ENCODE results near the gene FUT1. TPM values are rescaled to one million over a fixed set of nuclear protein-coding genes. Genes with fewer than 3 reads are reported as not detected.

Gene FUT1
- total RNA-seq, 1 donor from 2014 or later: 2.9 TPM

GRCh38 chr19:48750351-48750750 lies 2.1 kb downstream of the FUT1 start:
- no peak for DNase-seq (ENCODE audit: low spot score)
- H3F3A ChIP-seq (ENCODE audit: low read depth): peaks cover 31% of the 10 kb centered on the region
- peaks cover 9% of the 10 kb centered on the region for H3K36me3 Mint-ChIP-seq
- H3K36me3 ChIP-seq: no peaks in the 10 kb centered on the region
- no peak for TF ChIP-seq EZH2 (IDR thresholded peaks at IDR 0.05)
- no peak for TF ChIP-seq CTCF (IDR thresholded peaks at IDR 0.05)
- no peak for TF ChIP-seq EZH2phosphoT487 (IDR thresholded peaks at IDR 0.05)
- peaks cover 6% of the 10 kb centered on the region for H3K9me3 Mint-ChIP-seq
- H3K27ac ChIP-seq: no peak overlapping the region
- H3K9ac ChIP-seq: no peak overlapping the region
- no peak overlapping the region for H3K4me3 Mint-ChIP-seq
- H4K20me1 ChIP-seq (ENCODE audit: low read depth): no peaks in the 10 kb centered on the region
- no peak overlapping the region for H3K4me2 ChIP-seq
- H3K27me3 ChIP-seq: peaks cover 11% of the 10 kb centered on the region
- peaks cover 43% of the 10 kb centered on the region for H3K27me3 Mint-ChIP-seq (ENCODE audit: insufficient read depth, low read depth)
- no peaks in the 10 kb centered on the region for H3K9me3 ChIP-seq (ENCODE audit: low read depth)
- H3K4me3 ChIP-seq: no peak overlapping the region
- H3K4me1 ChIP-seq: no peaks in the 10 kb centered on the region
- peaks cover 29% of the 10 kb centered on the region for H3K4me1 Mint-ChIP-seq
- H3K27ac Mint-ChIP-seq: no peak overlapping the region
- H3K79me2 ChIP-seq (ENCODE audit: low read depth): peaks cover 17% of the 10 kb centered on the region
- no peak overlapping the region for H2AFZ ChIP-seq (replicated peaks)

DNA sequence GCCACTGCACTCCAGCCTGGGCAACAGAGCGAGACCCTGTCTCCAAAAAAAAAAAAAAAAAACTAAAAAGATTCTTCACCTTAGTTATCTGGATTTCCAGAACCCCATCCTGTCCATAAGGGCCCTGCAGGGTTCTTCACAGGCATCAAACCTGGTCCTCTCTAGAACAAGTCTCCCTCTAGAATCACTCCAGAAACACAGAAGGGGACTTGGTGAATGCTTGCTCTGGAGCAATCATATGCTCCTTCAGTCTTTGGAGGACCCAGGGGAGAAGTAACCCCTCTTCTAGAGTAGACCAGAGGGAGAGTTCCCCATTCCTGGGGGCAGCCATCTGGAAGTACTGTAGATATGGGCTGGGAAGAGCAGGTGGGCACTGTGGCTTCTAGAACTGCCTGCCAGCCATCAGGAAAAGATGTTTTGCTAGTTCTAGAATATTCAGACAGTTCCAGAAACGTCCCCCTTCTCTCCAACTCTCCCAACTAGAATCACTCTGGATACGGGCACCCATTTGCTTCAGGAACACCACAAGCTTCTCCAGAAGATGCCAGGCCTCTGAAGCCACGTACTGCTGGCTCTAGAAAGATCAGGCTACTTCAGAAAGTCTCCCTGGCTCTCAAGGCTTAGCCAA lies 2.8 kb downstream of the FUT1 start:
- Mint-ChIP-seq H3K27me3 (ENCODE audit: insufficient read depth, low read depth) (peaks cover 43% of the 10 kb centered on the region), H3K36me3 (peaks cover 9% of the 10 kb centered on the region), H3K4me1 (peaks cover 29% of the 10 kb centered on the region), H3K9me3 (peaks cover 6% of the 10 kb centered on the region), H3K4me3 (no peak overlapping the region), H3K27ac (no peak overlapping the region)
- H3K4me1 ChIP-seq: no peaks in the 10 kb centered on the region
- no peak for TF ChIP-seq EZH2phosphoT487 (IDR thresholded peaks at IDR 0.05)
- no peak for TF ChIP-seq EZH2 (IDR thresholded peaks at IDR 0.05)
- no peak for TF ChIP-seq CTCF (IDR thresholded peaks at IDR 0.05)
- no peaks in the 10 kb centered on the region for H4K20me1 ChIP-seq (ENCODE audit: low read depth)
- H3K4me3 ChIP-seq: no peak overlapping the region
- no peaks in the 10 kb centered on the region for H3K36me3 ChIP-seq
- H3K9ac ChIP-seq: no peak overlapping the region
- no peak for DNase-seq (ENCODE audit: low spot score)
- H3K79me2 ChIP-seq (ENCODE audit: low read depth): peaks cover 17% of the 10 kb centered on the region
- peaks cover 11% of the 10 kb centered on the region for H3K27me3 ChIP-seq
- H3F3A ChIP-seq (ENCODE audit: low read depth): peaks cover 31% of the 10 kb centered on the region
- H3K9me3 ChIP-seq (ENCODE audit: low read depth): no peaks in the 10 kb centered on the region
- H3K27ac ChIP-seq: no peak overlapping the region
- H3K4me2 ChIP-seq: no peak overlapping the region
- no peak overlapping the region for H2AFZ ChIP-seq (replicated peaks)

DNA sequence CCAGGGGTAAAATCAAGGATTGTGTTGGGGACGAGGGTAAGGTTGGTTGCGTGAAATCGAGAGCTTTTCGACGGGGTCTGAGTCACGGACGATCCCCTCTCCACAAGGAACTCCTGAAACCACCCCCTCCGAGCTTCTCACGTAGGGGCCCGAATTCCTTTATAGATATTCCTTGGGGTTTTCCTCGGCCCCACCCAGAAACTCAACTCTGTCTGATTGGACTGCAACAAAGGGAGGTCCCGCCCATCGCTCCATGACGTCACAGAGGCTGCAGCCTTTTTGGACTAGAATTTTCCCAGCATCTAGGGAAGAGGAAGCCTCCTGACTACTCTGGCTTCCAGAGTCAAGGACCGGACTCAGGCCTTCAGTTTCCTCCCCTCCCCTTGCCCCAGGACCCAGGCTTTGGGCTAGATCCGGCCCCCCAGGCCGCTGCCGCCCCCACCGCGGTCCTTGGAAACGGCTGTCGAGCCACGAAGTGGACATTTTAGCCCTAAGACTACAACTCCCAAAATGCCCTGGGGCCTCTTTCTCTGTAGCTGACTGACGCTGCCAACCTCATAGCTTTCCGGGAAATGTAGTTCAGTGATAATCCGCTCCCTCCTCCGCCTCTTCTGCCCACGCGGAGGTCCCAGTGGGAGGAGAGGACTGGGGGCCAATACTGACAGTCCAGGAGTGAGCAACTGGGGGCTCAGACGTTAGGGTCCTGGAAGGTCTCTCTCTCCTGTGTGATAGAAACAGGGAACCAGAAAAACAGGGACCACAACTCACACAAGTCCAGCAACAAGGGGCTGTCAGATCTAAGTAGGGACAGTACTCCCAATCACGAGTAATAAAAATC lies 5.5 kb downstream of the FUT1 start, which contains the start of gene IZUMO1:
Gene IZUMO1 (minus strand): TSS at position 172 of the 838 bp plus-strand sequence. CDS start 1,050 bp downstream, outside the sequence.
- no peak within 1 kb of the TSS for H3K27ac ChIP-seq
- Mint-ChIP-seq H3K4me3 (peak within 1 kb of the TSS; percentile 77), H3K4me1 (peaks cover 13% of the 10 kb centered on the region), H3K9me3 (peaks cover 7% of the 10 kb centered on the region), H3K27me3 (ENCODE audit: insufficient read depth, low read depth) (peaks cover 29% of the 10 kb centered on the region), H3K27ac (peak within 1 kb of the TSS; percentile 54), H3K36me3 (peaks cover 4% of the 10 kb centered on the region)
- H3F3A ChIP-seq (ENCODE audit: low read depth): peaks cover 18% of the 10 kb centered on the region
- no peak within 1 kb of the TSS for H3K9ac ChIP-seq
- no peaks in the 10 kb centered on the region for H3K27me3 ChIP-seq
- peak within 1 kb of the TSS; percentile 84 for H2AFZ ChIP-seq (replicated peaks)
- peak within 1 kb of the TSS; percentile 63 for H3K4me3 ChIP-seq
- H3K9me3 ChIP-seq (ENCODE audit: low read depth): no peaks in the 10 kb centered on the region
- TF ChIP-seq EZH2phosphoT487 (IDR thresholded peaks at IDR 0.05) (no peak), CTCF (IDR thresholded peaks at IDR 0.05) (no peak), EZH2 (IDR thresholded peaks at IDR 0.05) (no peak)
- peaks cover 13% of the 10 kb centered on the region for H3K79me2 ChIP-seq (ENCODE audit: low read depth)
- DNase-seq (ENCODE audit: low spot score): peak; percentile 91
- H4K20me1 ChIP-seq (ENCODE audit: low read depth): no peaks in the 10 kb centered on the region
- H3K36me3 ChIP-seq: no peaks in the 10 kb centered on the region
- H3K4me1 ChIP-seq: no peaks in the 10 kb centered on the region
- peak within 1 kb of the TSS; percentile 76 for H3K4me2 ChIP-seq

All from neural progenitor cell (in vitro differentiated cells).